22Rv1 (cell line): Measurements from ENCODE around the gene PGC.

Experiments used
- ZFX ChIP-seq: fragments of 450-650 bp; IDR thresholded peaks from 2 replicates; pipeline ENCODE4 v1.6.1; 2017; ENCODE audit warnings: antibody characterized with exemption, borderline replicate concordance
- TF ChIP-seq, protein P1 (sequence below): fragments of 450-650 bp; IDR thresholded peaks from 2 replicates; pipeline ENCODE4 v1.5.1; 2017; ENCODE audit warnings: mild to moderate bottlenecking

DNA sequence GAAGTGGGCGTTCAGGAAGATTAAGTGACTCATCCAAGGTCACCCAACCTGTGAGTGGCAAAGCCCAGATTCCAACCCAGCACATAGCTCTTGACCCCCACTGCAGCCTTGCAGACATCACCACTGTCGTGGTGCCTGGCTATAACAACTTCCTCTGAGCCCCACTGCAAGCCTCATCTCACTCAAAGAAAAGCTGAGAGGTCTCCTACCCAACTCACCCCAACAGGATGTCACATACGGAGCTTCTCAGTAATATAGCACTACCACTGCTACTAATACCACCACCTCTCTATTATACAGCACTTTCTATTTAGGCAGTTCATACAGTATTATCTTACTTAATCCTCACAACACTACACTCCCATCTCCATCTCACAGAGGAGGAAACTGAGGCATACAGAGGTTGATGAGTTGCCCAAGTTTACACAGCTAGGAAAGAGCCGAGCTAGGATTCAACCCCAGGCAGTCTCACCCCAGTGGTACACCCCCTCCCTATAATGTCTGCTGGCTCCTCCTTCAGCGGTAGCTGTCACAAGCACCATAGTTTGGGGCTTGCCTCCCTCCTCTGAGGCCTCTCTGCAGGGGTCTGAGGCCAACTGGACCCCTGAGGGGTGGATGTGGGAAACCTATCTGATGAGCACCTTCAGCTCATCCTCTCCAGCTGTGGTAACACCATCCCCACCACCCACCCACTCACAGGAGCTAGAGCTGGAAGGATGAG, 31.2 kb downstream of the PGC start:
- TF ChIP-seq, protein P1, sequence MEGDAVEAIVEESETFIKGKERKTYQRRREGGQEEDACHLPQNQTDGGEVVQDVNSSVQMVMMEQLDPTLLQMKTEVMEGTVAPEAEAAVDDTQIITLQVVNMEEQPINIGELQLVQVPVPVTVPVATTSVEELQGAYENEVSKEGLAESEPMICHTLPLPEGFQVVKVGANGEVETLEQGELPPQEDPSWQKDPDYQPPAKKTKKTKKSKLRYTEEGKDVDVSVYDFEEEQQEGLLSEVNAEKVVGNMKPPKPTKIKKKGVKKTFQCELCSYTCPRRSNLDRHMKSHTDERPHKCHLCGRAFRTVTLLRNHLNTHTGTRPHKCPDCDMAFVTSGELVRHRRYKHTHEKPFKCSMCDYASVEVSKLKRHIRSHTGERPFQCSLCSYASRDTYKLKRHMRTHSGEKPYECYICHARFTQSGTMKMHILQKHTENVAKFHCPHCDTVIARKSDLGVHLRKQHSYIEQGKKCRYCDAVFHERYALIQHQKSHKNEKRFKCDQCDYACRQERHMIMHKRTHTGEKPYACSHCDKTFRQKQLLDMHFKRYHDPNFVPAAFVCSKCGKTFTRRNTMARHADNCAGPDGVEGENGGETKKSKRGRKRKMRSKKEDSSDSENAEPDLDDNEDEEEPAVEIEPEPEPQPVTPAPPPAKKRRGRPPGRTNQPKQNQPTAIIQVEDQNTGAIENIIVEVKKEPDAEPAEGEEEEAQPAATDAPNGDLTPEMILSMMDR, result no peak
- no peak for TF ChIP-seq ZFX
